Smooth muscle cell of the coronary artery (primary cell): Measurements from ENCODE around the gene SRGAP1. TPM values are rescaled to one million over a fixed set of nuclear protein-coding genes. Genes with fewer than 3 reads are reported as not detected.

Source experiments
- total RNA-seq: library from RNA; depleted of rRNA; stranded (reverse); fragments of >200 nt; gene quantifications from 2 replicates; pipeline ENCODE4 v1.2.3, GENCODE V29; 2014; ENCODE audit warnings: low replicate concordance

Gene SRGAP1
- 2.6 and 26.2 TPM in 2 replicates for total RNA-seq

GRCh38 chr12:63844391-63845341 lies at the start of gene SRGAP1:
TSS of gene SRGAP1 (plus strand) at chr12:63844700. CDS start at chr12:63844817, 117 bp downstream.

Other genes with a start within 250 kb of the SRGAP1 start
- 0.47 and 1.3 TPM in 2 replicates for gene DPY19L2, start 176.2 kb upstream of the SRGAP1 start, total RNA-seq
- 8.9 and 9.5 TPM in 2 replicates for gene RXYLT1, start 64.8 kb upstream of the SRGAP1 start, total RNA-seq